Right lobe of liver (tissue), 4 donors: ENCODE measurements around the gene EPS8L1.

ENCODE experiments used
- CTCF ChIP-seq, 4 donors: fragments of 200-600 bp in 3 of 4; fragments of 450-650 bp in 1 of 4; IDR thresholded peaks; one replicate each; pipeline versions ENCODE4 v1.5.1 to v1.8.0; 2016 to 2022; ENCODE audit warnings: antibody characterized with exemption in 4 of 4, mild to moderate bottlenecking in 2 of 4
- POLR2A ChIP-seq: fragments of 450-650 bp; IDR thresholded peaks from one replicate; pipeline ENCODE4 v1.6.1; 2017; ENCODE audit warnings: antibody characterized with exemption, mild to moderate bottlenecking
- donor health status: DM: no; HTN: no; CAD: no.
- donor health status: DM: no; HTN: no; CAD: no.
- donor health status: DM: no; HTN: yes; CAD: no.

GRCh38 chr19:55028757-55029156, 46.9 kb upstream of the EPS8L1 start:
- TF ChIP-seq CTCF (IDR thresholded peaks at IDR 0.05) (no peak), POLR2A (no peak)
